ENCODE results near the gene PEAR1.

The PEAR1 gene

GRCh38 chr1:156929596-156930238, 36.2 kb downstream of the PEAR1 start:
- no peak for ATAC-seq (ENCODE audit: insufficient read depth, low read depth)
- H3K4me1 ChIP-seq (ENCODE audit: insufficient read depth, low read length), result no peaks in the 10 kb centered on the region
- no peak for DNase-seq
- no peaks in the 10 kb centered on the region for H3K9me3 ChIP-seq (ENCODE audit: insufficient read depth, low read length, severe bottlenecking)
- no peak overlapping the region for H3K27ac ChIP-seq (ENCODE audit: low read length)
- no peak for TF ChIP-seq EZH2 (IDR thresholded peaks at IDR 0.05; ENCODE audit: borderline replicate concordance, low read depth, low read length, severe bottlenecking)
- TF ChIP-seq CTCF (IDR thresholded peaks at IDR 0.05; ENCODE audit: borderline replicate concordance, extremely low read depth, low read length, poor library complexity, severe bottlenecking), result no peak
- H3K27me3 ChIP-seq (ENCODE audit: insufficient read depth, low read length, poor library complexity), result peaks cover 30% of the 10 kb centered on the region
- no peak overlapping the region for H3K4me2 ChIP-seq (ENCODE audit: insufficient read depth, low read length)
- no peak overlapping the region for H2AFZ ChIP-seq (ENCODE audit: low read depth, low read length)
- no peak overlapping the region for H3K9ac ChIP-seq (ENCODE audit: low read depth, low read length)
- no peaks in the 10 kb centered on the region for H3K79me2 ChIP-seq (ENCODE audit: insufficient read depth, low read length)
- peaks cover 4% of the 10 kb centered on the region; the same call in 1 of the 2 replicates for H4K20me1 ChIP-seq (ENCODE audit: insufficient read depth, low read length)
- H3K36me3 ChIP-seq (ENCODE audit: insufficient read depth, low read length), result no peaks in the 10 kb centered on the region
- H3K4me3 ChIP-seq (ENCODE audit: low read depth in 1 of 2, low read length in 2 of 2), result no peak overlapping the region

- DNase-seq, result no peak
- TF ChIP-seq CTCF (IDR thresholded peaks at IDR 0.05; ENCODE audit: borderline replicate concordance, extremely low read depth, low read length, poor library complexity, severe bottlenecking) (no peak), EZH2 (IDR thresholded peaks at IDR 0.05; ENCODE audit: borderline replicate concordance, low read depth, low read length, severe bottlenecking) (no peak)
- Histone ChIP-seq H3K36me3 (ENCODE audit: insufficient read depth, low read length) (no peaks in the 10 kb centered on the region), H3K4me3 (ENCODE audit: low read depth in 1 of 2, low read length in 2 of 2) (no peak overlapping the region), H3K9me3 (ENCODE audit: insufficient read depth, low read length, severe bottlenecking) (no peaks in the 10 kb centered on the region), H3K27me3 (ENCODE audit: insufficient read depth, low read length, poor library complexity) (peaks cover 26% of the 10 kb centered on the region), H3K4me1 (ENCODE audit: insufficient read depth, low read length) (no peaks in the 10 kb centered on the region), H3K27ac (ENCODE audit: low read length) (no peak overlapping the region), H3K9ac (ENCODE audit: low read depth, low read length) (no peak overlapping the region), H4K20me1 (ENCODE audit: insufficient read depth, low read length) (no peaks in the 10 kb centered on the region), H2AFZ (ENCODE audit: low read depth, low read length) (no peak overlapping the region), H3K79me2 (ENCODE audit: insufficient read depth, low read length) (no peaks in the 10 kb centered on the region), H3K4me2 (ENCODE audit: insufficient read depth, low read length) (no peak overlapping the region)
- ATAC-seq (ENCODE audit: insufficient read depth, low read depth), result no peak
Observed at GRCh38 chr1:156930483-156930882, 37.0 kb downstream of the PEAR1 start.

GRCh38 chr1:156931211-156931952, 37.9 kb downstream of the PEAR1 start:
- Histone ChIP-seq H3K27ac (ENCODE audit: low read length) (no peak overlapping the region), H3K4me2 (ENCODE audit: insufficient read depth, low read length) (no peak overlapping the region), H2AFZ (ENCODE audit: low read depth, low read length) (no peak overlapping the region), H3K9me3 (ENCODE audit: insufficient read depth, low read length, severe bottlenecking) (no peaks in the 10 kb centered on the region), H3K9ac (ENCODE audit: low read depth, low read length) (no peak overlapping the region), H3K36me3 (ENCODE audit: insufficient read depth, low read length) (no peaks in the 10 kb centered on the region), H4K20me1 (ENCODE audit: insufficient read depth, low read length) (no peaks in the 10 kb centered on the region), H3K79me2 (ENCODE audit: insufficient read depth, low read length) (no peaks in the 10 kb centered on the region), H3K4me1 (ENCODE audit: insufficient read depth, low read length) (no peaks in the 10 kb centered on the region), H3K4me3 (ENCODE audit: low read depth in 1 of 2, low read length in 2 of 2) (no peak overlapping the region), H3K27me3 (ENCODE audit: insufficient read depth, low read length, poor library complexity) (peaks cover 26% of the 10 kb centered on the region)
- DNase-seq, result no peak
- TF ChIP-seq EZH2 (IDR thresholded peaks at IDR 0.05; ENCODE audit: borderline replicate concordance, low read depth, low read length, severe bottlenecking) (no peak), CTCF (IDR thresholded peaks at IDR 0.05; ENCODE audit: borderline replicate concordance, extremely low read depth, low read length, poor library complexity, severe bottlenecking) (no peak)
- peak; percentile 44; the same call in 1 of the 3 replicates for ATAC-seq (ENCODE audit: insufficient read depth, low read depth)
